OCI-LY1 (cell line): ENCODE measurements around the gene ACSM4.

ENCODE experiments used
- H2AFZ ChIP-seq: fragments of 200-600 bp; sonication (generic), shearing (Covaris generic); 2 replicates; pipeline ENCODE4 v1.6.0; 2014; ENCODE audit warnings: antibody characterized with exemption, mild to moderate bottlenecking, low read length
- H3F3A ChIP-seq: fragments of 200-600 bp; sonication (generic), shearing (Covaris generic); 2 replicates; pipeline ENCODE4 v1.6.0; 2014; ENCODE audit warnings: mild to moderate bottlenecking, antibody characterized with exemption, low read length, moderate library complexity; ENCODE audit not compliant: insufficient read depth
- H3K27ac ChIP-seq: fragments of 200-600 bp; sonication (generic); 2 replicates; pipeline ENCODE4 v1.5.1; 2014; ENCODE audit warnings: low read length, mixed run types, mild to moderate bottlenecking, low read depth; ENCODE audit not compliant: poor library complexity, severe bottlenecking
- H3K27me3 ChIP-seq: fragments of 200-600 bp; sonication (generic); 2 replicates; pipeline ENCODE4 v1.6.0; 2014; ENCODE audit warnings: antibody characterized with exemption, mild to moderate bottlenecking, low read length, moderate library complexity; ENCODE audit not compliant: insufficient read depth
- H3K36me3 ChIP-seq: fragments of 200-600 bp; sonication (generic); 2 replicates; pipeline ENCODE4 v1.6.1; 2014; ENCODE audit warnings: mild to moderate bottlenecking, antibody characterized with exemption, low read length, moderate library complexity, mixed read lengths; ENCODE audit not compliant: insufficient read depth
- H3K4me1 ChIP-seq: fragments of 200-600 bp; sonication (generic); 2 replicates; pipeline ENCODE4 v1.5.1; 2014; ENCODE audit warnings: mild to moderate bottlenecking, low read length, moderate library complexity; ENCODE audit not compliant: insufficient read depth, severe bottlenecking
- H3K4me2 ChIP-seq: fragments of 200-600 bp; sonication (generic), shearing (Covaris generic); 2 replicates; pipeline ENCODE4 v1.6.1; 2014; ENCODE audit warnings: low read length
- H3K4me3 ChIP-seq: fragments of 200-600 bp; sonication (generic); 2 replicates; pipeline ENCODE4 v1.5.1; 2014; ENCODE audit warnings: low read length, low read depth, mild to moderate bottlenecking, mixed read lengths; ENCODE audit not compliant: poor library complexity, severe bottlenecking
- H3K79me2 ChIP-seq: fragments of 200-600 bp; shearing (Covaris generic); 2 replicates; pipeline ENCODE4 v1.6.1; 2016; ENCODE audit warnings: mixed run types, low read length, mixed read lengths; ENCODE audit not compliant: insufficient read depth
- H3K9ac ChIP-seq: fragments of 200-600 bp; sonication (generic), shearing (Covaris generic); 2 replicates; pipeline ENCODE4 v1.6.1; 2014; ENCODE audit warnings: mild to moderate bottlenecking, low read length, mixed read lengths
- H3K9me2 ChIP-seq: fragments of 200-600 bp; sonication (generic), shearing (Covaris generic); 2 replicates; pipeline ENCODE4 v1.6.1; 2014; ENCODE audit warnings: low read depth, mild to moderate bottlenecking, low read length, mixed read lengths
- H3K9me3 ChIP-seq: fragments of 200-600 bp; shearing (Covaris generic); 2 replicates; pipeline ENCODE4 v1.6.1; 2014; ENCODE audit warnings: low read length, mixed read lengths
- H4K20me1 ChIP-seq: fragments of 200-600 bp; sonication (generic), shearing (Covaris generic); 2 replicates; pipeline ENCODE4 v1.6.0; 2016; ENCODE audit warnings: mild to moderate bottlenecking, low read length; ENCODE audit not compliant: insufficient read depth
- CTCF ChIP-seq: fragments of 200-600 bp; sonication (generic), shearing (Covaris generic); IDR thresholded peaks from 2 replicates; pipeline ENCODE4 v1.5.1; 2017; ENCODE audit warnings: mild to moderate bottlenecking, antibody characterized with exemption, low read length, moderate library complexity, mixed read lengths
- EZH2 ChIP-seq: fragments of 200-600 bp; sonication (generic), shearing (Covaris generic); IDR thresholded peaks from 2 replicates; pipeline ENCODE4 v1.8.0; 2017; ENCODE audit warnings: borderline replicate concordance, mixed run types, mild to moderate bottlenecking, antibody characterized with exemption, low read length, moderate library complexity, mixed read lengths

ACSM4 gene

GRCh38 chr12:7302266-7302986, 1.4 kb upstream of the ACSM4 start:
- H3K4me3 ChIP-seq = no peak overlapping the region
- TF ChIP-seq CTCF (no peak), EZH2 (no peak)
- H3K4me1 ChIP-seq = no peaks in the 10 kb centered on the region
- H2AFZ ChIP-seq = no peak overlapping the region
- H3K9me2 ChIP-seq = no peaks in the 10 kb centered on the region
- H3K79me2 ChIP-seq = no peaks in the 10 kb centered on the region
- H3K9ac ChIP-seq = no peak overlapping the region
- H3K27ac ChIP-seq = no peak overlapping the region
- H3K4me2 ChIP-seq = no peak overlapping the region
- H3K27me3 ChIP-seq = no peaks in the 10 kb centered on the region
- no peaks in the 10 kb centered on the region for H4K20me1 ChIP-seq
- no peaks in the 10 kb centered on the region for H3F3A ChIP-seq
- H3K9me3 ChIP-seq = no peaks in the 10 kb centered on the region
- no peaks in the 10 kb centered on the region for H3K36me3 ChIP-seq

DNA sequence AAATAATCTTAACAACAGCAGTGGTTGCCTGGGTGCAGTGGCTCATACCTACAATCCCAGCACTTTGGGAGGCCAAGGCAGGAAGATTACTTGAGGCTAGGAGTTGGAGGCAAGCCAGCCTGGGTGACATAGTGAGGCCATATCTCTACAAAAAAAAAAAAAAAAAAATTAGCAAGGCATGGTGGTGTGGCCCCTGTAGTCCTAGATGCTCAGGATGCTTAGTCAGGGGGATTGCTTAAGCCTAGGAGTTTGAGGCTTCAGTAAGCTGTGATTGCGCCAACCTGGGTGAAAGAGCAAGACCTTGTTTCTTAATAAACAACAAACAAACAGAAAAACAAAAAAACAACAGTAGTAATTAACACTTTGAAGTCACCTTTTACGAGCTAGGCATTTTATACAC, 642 bp upstream of the ACSM4 start:
- H3K4me1 ChIP-seq = no peaks in the 10 kb centered on the region
- no peak overlapping the region for H3K4me3 ChIP-seq
- TF ChIP-seq EZH2 (no peak), CTCF (no peak)
- no peaks in the 10 kb centered on the region for H4K20me1 ChIP-seq
- no peaks in the 10 kb centered on the region for H3K27me3 ChIP-seq
- H3K9me2 ChIP-seq = no peaks in the 10 kb centered on the region
- H3F3A ChIP-seq = no peaks in the 10 kb centered on the region
- H3K9me3 ChIP-seq = no peaks in the 10 kb centered on the region
- H3K27ac ChIP-seq = no peak overlapping the region
- H3K4me2 ChIP-seq = no peak overlapping the region
- no peaks in the 10 kb centered on the region for H3K79me2 ChIP-seq
- H3K9ac ChIP-seq = no peak overlapping the region
- H2AFZ ChIP-seq = no peak overlapping the region
- no peaks in the 10 kb centered on the region for H3K36me3 ChIP-seq

DNA sequence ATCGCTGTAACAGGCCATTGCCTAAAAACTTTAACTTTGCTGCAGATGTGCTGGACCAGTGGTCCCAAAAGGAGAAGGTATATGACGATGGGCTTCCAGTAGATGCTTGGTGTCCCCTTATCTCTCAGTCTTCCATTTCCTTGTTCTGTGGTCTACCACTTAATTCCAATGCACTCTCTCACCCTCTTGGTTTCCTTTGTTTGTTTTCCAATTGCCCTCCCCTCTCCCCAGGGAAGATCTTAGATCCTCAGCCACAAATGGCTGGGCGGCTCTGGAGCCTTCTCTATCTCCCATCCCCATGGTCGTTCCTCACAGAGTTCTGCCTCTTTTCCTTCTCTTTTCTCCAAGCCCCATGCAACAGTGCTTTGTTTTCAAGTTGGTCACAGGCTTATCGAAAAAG, 584 bp downstream of the ACSM4 start:
- H3K4me2 ChIP-seq = no peak overlapping the region
- no peaks in the 10 kb centered on the region for H3K79me2 ChIP-seq
- no peaks in the 10 kb centered on the region for H3K4me1 ChIP-seq
- no peak overlapping the region for H3K27ac ChIP-seq
- H3K9ac ChIP-seq = no peak overlapping the region
- no peaks in the 10 kb centered on the region for H3K27me3 ChIP-seq
- H4K20me1 ChIP-seq = no peaks in the 10 kb centered on the region
- TF ChIP-seq CTCF = no peak
- no peak for TF ChIP-seq EZH2
- no peak overlapping the region for H3K4me3 ChIP-seq
- H2AFZ ChIP-seq = no peak overlapping the region
- H3F3A ChIP-seq = no peaks in the 10 kb centered on the region
- H3K36me3 ChIP-seq = no peaks in the 10 kb centered on the region
- H3K9me3 ChIP-seq = no peaks in the 10 kb centered on the region
- no peaks in the 10 kb centered on the region for H3K9me2 ChIP-seq
